SKM-1 treated with dmso at 0.1 percent for 144 hours (cell line): ENCODE measurements around the gene TARDBP.
"Not testable (repeated sequence)": the region's sequence is repeated elsewhere in the genome, so short reads cannot be mapped to it uniquely, and the experiment has no call there.

ENCODE experiments used
- DNase-seq: peaks from one replicate; lab custom pipeline; 2025; ENCODE audit not compliant: unreplicated experiment; lab: John Stamatoyannopoulos, UW

Gene TARDBP

DNA sequence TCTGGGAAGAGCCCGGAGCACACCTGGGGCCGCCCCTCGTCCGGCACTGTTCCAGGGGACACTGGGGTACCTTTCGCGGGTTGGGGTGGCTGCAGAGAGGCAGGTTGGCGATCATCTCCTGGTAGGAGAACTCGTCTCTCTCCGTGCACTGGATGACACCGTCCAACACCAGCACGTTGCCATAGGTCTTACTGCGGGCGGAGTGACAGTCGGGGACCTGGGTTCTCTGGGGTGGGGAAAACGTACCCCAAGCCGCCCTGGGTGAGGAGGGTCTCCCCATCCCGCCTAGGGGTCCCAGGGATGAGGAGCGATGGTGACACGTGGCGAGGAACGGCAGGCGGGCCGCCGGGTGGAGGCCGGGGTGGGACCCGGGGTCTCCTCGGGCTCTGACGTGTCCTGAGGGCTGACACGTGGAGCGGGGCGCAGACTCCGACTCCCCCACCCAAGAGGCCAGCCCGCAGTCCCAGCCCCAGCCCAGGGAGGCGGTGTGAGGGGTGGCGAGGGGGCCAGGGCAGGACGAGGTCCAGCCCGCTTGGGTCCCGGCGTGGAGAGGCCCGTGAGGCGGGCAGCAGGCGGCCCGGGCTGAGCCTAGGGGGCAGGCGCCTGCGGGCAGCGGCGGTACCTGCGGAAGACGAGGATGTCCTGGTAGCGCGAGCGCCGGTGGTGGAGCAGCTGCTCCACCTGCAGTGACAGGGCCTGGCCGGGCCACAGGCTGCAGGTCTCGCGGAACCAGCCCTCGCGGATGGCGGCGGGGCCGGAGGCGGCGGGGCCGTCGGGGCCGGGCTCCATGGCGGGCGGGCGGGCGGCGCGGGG, 46.9 kb downstream of the TARDBP start:
- no peak for DNase-seq

DNA sequence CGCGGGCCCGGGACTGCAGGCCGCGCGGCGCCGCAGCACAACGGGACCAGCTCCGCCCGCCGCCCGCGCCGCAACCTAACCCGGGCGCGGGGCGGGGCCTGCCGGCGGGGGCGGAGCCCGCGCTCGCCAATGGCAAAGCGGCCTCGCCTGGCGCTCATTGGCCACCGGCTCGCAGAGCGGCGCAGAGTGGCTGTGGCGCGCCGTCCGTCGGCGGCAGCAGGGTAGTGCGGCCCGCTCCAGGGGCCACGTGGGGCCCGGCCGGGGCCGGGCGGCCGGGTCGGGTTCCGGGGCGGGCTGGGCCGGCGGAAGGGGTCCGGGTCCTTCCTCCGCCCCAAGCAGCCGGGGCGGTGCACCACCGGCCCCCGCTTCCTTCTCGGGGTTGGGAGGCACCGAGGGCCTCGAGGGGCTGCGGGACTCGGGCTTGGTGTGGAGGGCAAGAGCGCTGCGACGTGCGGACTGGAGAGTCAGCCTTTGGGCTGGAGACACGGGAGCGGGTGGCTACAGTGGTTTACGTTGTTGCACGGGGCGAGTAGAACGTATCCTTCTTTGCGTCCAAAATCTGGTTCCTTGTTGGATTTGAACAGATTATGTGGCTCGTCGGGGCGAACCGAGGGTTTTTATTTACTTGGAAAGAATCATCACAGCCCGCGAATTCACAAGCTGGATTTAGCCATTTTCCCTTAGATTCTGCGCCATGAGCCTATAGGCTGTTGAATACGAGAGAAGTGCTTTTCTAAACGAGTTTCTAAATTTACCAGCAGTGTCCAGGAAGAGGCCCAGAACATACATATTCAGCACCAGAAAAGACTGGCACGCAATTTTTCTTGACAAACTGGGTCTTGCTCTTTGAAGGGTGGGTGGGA, 47.7 kb downstream of the TARDBP start, which contains the start of gene SRM:
Gene SRM (minus strand): TSS at position 51 of the 863 bp plus-strand sequence. CDS start 75 bp downstream, outside the sequence.
- DNase-seq = peak; percentile 86

DNA sequence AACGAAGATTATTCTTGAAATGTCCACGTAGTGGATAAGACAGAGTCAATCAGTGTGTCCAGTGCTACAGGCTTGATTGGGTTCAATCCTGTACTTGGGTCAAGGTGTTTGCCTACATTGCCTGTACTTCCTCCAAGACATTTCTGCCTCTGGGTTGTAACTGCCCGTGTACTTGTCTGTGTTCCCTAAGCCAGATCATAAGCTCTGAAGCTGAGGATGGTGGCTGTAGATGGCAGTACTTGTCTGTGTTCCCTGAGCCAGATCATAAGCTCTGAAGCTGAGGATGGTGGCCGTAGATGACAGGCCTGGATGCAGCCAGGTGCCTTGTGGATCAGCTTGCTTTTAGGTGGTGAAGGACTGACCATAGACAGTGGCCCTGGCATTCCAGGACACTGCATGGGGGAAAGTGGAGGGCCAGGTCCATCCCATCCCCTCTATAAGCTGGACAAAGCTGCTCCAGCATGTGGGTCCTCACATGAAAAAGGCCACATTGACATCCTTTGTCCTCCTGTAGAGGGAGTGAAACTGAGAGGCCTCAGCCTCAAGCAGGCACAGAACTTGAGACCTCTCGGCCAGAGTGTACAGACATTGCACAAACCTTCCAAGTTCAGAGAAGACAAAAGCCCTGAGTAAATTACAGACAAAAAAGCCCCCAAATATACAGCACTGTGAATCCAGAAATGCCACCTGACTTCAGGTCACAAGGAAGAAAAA, 49.4 kb downstream of the TARDBP start:
- no peak for DNase-seq

DNA sequence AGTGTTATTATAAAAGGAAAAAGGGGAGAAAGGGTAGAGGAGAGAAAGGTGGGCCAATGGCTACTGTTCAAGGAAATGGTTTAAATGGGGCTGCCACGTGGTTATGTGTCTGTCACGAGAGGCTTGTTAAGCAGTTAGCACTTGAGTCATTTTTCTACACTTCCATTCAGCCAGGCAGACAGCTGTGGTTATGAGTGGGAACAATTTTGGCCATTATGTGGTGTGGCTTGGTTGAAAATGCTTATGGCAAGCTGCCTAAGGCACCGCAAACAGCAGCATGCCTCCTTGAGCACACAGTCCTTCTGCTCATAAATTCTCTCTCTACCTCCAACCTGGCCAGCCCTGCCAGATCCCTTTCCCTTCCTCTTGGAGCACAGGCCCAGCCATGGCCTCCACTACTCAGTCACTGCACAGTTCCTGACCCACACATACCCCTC, 50.5 kb downstream of the TARDBP start:
- DNase-seq = no peak

DNA sequence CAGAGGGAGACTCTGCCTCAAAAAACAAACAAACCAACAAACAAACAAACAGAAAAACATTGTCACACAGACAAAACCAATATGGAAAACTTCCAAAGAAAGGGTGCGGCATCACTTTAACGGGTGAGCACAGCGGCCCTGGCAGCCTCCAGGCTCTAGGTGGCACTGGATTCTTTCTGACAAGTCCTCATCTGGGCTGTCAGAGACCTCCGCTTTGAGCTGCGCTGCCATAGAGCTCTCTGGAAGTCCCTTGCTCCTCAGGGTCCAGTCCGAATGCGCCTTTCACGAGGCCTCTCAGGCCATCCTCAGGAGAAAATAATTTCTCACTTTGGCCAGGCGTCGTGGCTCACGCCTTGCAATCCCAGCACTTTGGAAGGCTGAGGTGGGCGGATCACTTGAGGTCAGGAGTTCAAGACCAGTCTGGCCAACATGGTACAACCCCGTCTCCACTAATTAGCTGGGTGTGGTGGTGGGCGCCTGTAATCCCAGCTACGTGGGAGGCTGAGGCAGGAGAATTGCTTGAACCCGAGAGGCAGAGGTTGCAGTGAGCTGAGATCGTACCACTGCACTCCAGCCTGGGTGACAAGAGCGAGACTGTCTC, 51.6 kb downstream of the TARDBP start:
- not testable (repeated sequence) for DNase-seq

DNA sequence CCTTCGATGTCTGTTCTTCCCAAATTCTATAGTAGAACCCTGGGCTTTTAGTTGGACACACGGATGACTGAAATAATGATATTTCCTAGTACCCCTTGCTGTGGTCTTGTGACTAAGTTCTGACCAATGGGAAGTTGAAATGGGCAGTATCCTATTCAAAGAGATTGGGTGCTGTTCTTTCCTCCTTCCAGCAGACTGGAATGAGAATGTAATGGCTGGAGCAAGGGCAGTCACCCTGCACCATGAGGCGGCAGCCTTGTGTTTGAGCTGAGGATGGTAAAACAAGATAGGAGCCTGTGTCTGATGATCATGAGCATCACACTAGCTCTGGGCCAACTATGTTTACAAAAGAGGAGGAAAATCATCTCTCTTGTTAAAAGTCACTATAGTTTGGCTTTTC, 52.5 kb downstream of the TARDBP start:
- no peak for DNase-seq

DNA sequence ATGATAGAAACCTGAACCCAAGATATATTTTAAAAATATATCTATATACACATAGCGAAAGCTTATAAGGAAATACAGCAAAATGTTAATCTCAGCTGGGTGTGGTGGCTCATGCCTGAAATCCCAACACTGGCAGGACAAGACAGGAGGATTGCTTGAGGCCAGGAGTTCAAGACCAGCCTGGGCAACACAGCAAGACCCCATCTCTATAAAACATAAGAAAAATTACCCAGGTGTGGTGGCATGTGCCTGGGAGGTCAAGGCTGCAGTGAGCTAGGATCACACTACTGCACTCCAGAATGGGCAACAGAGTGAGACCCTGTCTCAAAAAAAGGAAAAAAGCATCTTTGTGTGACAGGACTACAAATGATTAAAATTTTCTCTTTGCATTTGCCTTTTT, 53.3 kb downstream of the TARDBP start:
- no peak for DNase-seq

DNA sequence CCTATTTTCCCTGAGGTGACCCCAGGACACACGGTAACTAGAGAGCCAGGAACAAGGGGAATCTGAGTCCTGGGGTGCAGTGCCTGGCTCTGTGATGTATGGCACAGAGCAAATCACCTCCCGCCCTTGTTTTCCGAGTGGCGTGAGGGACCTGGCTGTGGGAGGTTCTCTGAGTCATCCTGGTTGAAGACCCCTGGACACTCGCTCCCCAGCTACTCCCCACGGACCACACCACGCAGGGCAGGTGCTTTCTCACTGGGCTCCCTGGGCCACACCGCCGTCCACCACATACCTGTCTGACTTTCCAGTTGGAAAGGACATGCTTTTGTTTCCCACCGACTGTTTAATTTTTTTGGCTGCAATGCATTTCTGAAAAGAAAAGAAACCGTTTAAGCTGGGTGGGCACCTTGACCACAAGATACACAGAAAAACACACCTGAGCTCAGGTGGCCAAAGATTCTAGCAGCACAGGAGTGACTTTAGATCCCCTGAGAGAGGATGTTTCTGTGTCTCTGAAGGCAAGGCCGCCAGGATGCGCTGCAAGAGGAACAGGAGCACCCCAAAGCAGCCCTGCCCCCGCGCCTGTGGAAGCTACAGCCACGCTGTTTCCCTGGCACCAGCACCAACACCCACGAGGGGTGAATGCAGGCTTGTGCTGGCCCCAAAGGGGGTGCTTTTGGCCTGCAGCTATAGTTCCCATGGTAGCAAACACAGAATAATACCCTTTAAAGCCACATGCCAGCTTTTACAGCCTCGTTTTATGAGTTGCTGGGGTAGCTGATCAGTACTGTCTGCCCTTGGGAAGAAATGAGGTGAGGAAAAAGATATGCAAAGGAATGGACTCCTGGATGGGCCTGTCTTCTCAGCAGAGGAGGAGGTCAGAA, 55.5 kb downstream of the TARDBP start:
- no peak for DNase-seq

DNA sequence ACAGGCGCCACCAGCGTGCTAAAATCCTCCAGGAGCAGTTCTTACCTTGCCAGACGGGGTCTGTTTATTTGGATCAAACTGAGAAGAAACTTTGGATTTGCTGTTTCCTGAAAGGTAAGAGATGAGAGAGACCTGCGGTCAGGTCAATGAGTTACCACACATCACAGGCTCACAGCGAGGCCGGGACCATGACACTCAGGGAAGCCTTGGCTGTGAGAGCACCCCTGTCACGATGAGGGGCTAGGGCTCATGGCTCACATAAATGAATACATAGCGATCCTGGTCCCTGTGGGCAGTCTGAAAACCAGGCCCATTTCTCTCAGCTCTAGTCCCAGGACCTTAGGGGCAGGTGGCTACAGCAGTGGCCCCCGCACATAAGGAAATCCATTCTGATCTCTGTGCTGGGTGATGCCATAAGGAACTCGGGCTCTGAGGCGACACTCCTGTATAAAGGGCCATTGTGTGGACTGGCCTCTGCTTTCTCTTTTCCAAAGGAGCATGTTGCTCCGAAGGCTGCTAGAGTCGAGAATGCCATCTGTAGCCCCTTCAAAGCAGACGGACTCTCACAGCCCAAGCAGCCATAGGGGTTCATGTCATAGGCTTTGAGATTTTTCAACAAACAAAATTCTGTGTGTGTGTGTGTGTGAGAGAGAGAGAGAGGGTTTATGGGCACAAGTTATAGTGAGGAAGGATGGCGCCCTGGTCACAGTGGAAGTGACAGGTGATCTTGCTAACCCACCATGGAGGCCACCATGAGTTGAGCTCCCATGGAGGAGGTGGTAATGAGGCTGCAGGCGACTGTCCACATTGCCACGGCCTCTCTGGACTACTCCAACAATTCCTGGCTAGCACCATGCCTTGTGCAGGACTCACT, 56.4 kb downstream of the TARDBP start:
- DNase-seq = no peak

DNA sequence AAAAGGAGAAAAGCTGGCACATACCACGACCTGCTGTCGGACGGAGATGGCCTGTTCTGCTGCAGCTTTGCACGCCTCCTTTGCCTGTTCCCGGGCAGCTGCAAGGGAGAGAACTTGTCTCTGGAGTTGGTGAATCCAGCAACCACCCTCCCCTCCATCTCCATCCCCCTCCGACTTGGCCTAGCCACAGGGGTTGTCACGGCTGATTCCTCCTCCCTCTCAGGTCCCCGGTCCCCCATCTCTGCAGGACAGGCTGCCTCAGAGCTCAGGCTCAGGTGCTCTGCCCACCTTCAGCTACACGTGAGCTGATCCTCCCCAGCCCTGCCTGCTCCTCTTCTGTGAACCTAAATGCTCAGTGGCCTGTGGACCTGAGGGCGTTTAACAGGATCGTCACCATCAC, 58.4 kb downstream of the TARDBP start:
- DNase-seq = no peak

DNA sequence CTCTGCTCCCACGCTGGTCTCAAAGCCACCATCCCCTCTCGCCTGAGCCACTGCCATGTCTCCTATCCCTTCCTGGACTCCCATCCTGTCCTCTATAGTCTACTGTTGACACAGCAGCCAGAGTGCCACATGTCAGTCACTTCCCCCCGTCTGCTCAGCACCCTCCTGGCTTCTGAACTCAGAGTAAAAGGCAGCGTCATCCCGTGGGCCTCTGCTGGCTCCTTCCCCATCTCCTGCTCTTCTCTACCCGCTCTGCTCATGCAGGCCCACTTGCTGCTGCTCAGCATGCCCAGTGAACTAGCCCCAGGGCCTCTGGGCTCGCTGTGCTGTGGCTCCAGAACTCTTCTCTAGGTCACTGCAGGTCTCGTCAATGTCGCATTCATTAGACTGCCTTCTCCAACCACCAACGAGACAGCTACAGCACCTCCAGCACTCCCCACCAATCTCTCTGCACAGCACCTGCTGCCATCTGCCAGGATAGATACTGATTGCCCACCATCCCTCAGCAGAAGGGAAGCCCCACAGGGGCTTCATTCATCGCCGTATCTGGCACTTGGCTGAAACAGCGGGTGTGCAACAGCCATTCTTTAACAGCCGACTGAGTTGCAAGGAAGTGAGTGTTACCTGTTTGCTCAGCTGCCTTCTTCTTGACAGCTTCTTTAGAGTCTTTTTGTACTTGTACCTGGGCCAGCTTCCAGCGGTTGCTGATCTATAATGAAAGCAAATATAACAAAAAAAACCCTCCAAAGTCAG, 59.2 kb downstream of the TARDBP start:
- DNase-seq = no peak

DNA sequence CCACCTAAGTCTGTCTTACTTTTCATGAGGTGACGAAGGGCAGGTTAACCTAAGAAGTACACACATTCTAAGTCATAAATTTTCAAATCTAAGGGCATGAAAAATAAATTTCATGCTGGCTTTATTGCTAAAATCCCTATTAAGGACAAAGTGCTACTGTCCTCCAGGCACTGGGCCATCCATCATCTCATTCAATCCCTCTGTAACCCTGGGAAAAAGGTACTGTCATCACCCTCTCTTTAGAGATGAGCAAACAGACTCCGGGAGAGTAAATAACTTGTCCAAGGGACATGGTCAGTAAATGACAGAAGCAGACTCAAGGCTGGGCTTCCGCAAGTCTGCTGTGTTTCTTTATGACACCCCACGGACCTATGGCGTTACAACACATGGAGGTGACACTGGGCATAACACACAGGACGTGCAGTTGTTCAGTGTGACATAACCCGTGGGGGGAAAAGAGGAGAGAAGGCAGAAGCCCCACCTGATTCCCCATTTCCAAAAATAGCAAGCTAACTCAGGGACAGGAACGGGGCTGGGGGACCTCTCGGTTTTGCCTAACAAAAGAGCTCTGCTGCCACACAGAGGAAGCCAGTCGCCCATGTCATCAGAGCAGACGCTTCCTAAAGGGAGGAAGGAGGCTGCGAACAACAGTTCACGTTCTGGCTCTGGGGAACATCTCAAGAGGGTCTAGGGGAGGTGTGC, 59.9 kb downstream of the TARDBP start:
- no peak for DNase-seq

DNA sequence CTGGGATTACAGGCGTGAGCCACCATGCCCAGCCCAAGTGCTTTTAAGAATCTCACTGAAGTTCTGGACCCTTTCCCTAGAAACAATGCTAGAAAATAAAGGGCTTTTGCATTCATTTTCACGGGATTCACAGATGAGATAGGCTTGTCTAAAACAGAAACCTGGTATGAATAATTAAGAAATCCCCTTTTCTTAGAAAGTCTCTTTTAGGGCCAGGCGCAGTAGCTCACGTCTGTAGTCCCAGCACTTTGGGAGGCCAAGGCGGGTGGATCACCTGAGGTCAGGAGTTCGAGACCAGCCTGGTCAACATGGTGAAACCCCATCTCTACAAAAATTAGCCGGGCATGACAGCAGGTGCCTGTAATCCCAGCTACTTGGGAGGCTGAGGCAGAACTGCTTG, 60.9 kb downstream of the TARDBP start:
- DNase-seq = not testable (repeated sequence)
